Thoracic aorta (tissue), 2 donors: Measurements from ENCODE around the gene TRIM29. TPM values are rescaled to one million over a fixed set of nuclear protein-coding genes. Genes with fewer than 3 reads are reported as not detected.

Experiments used
- ATAC-seq: fragments of 150-250 bp; one replicate; pipeline ENCODE4 v1.8.0; 2017; ENCODE audit warnings: low read depth; ENCODE audit not compliant: insufficient number of reproducible peaks, low FRiP score
- DNase-seq: peaks from one replicate; pipeline ENCODE4 v3.0.0-alpha.2; 2020; ENCODE audit warnings: low spot score
- H3K27ac ChIP-seq, 2 donors: fragments of 200-600 bp; sonication (generic); 1 replicate in 1 of 2; 2 replicates in 1 of 2; pipeline ENCODE4 v1.5.1; 2016; ENCODE audit warnings: mild to moderate bottlenecking in 2 of 2, moderate library complexity in 2 of 2
- H3K27me3 ChIP-seq: fragments of 200-600 bp; sonication (generic); replicated peaks from 2 replicates; pipeline ENCODE4 v1.6.0; 2016; ENCODE audit warnings: mild to moderate bottlenecking; ENCODE audit not compliant: insufficient read depth
- H3K36me3 ChIP-seq: fragments of 200-600 bp; sonication (generic); one replicate; pipeline ENCODE4 v1.5.1; 2016
- H3K4me1 ChIP-seq, 2 donors: fragments of 200-600 bp; sonication (generic); 1 replicate in 1 of 2; 2 replicates in 1 of 2; pipeline versions ENCODE4 v1.5.1 to v1.6.0; 2016; ENCODE audit warnings: low read depth in 2 of 2, mild to moderate bottlenecking in 1 of 2; ENCODE audit not compliant: control insufficient read depth in 1 of 2
- H3K4me3 ChIP-seq: fragments of 200-600 bp; sonication (generic); 2 replicates; pipeline ENCODE4 v1.5.1; 2016; ENCODE audit warnings: mild to moderate bottlenecking
- H3K9me3 ChIP-seq: fragments of 200-600 bp; sonication (generic); 2 replicates; pipeline ENCODE4 v1.5.1; 2016
- total RNA-seq, 2 donors: library from RNA; depleted of rRNA; stranded (reverse); fragments of >200 nt; gene quantifications; one replicate each; pipeline versions ENCODE4 v1.1.0 to v1.2.3, GENCODE V29; 2016
- TF ChIP-seq, protein P1 (sequence below): fragments of 200-600 bp; sonication (generic); IDR thresholded peaks from one replicate; pipeline ENCODE4 v1.5.1; 2019; ENCODE audit warnings: antibody characterized with exemption

The TRIM29 gene
- total RNA-seq, 2 donors from 2014 or later: 0.49 to 2.7 TPM

DNA sequence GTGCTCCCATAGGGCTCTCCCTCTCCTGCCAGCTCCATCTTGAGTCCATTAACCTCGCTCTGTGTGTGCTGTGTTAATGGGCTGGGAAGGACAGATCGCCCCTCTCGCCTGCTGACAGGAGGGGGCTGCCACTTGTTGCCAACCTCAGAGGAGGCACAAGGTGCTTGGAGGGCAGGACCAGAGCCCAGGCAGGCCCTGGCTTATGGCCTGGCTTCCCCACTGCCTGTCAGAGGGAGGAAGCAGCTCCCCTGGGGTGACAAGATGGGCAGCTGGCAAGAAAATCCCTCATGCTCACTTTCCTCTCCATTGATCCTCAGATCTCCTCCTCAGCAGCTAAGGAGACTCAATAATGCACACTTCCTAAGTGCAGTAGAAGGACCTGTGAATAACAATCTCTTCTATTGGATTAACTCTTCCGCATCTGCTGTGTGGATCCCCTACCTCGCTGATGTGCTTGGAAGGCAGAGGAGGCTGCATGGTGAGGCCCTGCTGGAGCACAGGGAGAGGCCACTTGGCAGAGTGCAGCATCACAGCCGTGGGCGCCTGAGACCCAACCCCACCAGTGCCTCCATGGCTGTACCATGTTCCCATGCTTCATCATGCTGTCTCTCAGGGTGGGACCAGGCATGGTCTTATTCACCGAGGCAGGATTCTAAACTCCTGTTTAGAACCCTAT, 70.3 kb downstream of the TRIM29 start:
- no peaks in the 10 kb centered on the region for H3K9me3 ChIP-seq
- peaks cover under 1 to 4% of the 10 kb centered on the region in 2 donors for H3K4me1 ChIP-seq
- TF ChIP-seq, protein P1, sequence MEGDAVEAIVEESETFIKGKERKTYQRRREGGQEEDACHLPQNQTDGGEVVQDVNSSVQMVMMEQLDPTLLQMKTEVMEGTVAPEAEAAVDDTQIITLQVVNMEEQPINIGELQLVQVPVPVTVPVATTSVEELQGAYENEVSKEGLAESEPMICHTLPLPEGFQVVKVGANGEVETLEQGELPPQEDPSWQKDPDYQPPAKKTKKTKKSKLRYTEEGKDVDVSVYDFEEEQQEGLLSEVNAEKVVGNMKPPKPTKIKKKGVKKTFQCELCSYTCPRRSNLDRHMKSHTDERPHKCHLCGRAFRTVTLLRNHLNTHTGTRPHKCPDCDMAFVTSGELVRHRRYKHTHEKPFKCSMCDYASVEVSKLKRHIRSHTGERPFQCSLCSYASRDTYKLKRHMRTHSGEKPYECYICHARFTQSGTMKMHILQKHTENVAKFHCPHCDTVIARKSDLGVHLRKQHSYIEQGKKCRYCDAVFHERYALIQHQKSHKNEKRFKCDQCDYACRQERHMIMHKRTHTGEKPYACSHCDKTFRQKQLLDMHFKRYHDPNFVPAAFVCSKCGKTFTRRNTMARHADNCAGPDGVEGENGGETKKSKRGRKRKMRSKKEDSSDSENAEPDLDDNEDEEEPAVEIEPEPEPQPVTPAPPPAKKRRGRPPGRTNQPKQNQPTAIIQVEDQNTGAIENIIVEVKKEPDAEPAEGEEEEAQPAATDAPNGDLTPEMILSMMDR: no peak
- DNase-seq: no peak
- H3K4me3 ChIP-seq: no peak overlapping the region
- no peak for ATAC-seq
- no peaks in the 10 kb centered on the region for H3K36me3 ChIP-seq
- H3K27ac ChIP-seq: no peak overlapping the region
- no peaks in the 10 kb centered on the region for H3K27me3 ChIP-seq

DNA sequence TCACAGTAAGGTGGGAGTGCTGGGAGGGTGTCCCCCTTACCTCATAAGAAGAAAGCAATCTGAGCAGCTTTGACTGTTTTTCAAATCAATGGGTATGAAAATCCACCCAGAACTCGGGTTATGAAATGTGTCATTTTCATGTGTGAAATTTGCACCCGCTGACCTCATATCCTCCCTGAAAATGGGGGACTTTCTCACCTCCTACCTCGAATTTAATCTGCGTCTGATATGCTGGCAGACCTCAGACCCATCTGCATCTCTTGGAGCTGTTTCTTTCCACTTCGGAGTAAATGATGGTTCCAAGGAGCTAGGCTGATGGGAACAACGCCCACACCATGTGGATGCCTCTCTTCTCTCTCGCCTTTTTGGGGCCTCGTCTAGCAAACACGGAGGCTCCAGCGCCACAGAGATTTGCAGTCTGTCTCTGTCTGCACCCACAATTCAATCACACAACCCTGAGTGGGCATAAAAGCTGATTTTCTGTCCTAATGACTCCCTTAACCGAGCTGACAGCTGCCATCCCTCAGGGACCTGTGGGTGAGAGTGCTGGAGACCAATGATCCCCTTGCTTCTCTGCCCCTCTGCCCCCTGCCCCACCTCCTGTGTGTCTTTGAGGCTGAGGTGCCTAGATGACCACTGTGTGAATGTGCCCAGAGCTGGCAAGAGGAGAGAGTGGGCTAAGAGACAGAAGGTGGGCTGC, 71.0 kb downstream of the TRIM29 start:
- H3K9me3 ChIP-seq: no peaks in the 10 kb centered on the region
- no peaks in the 10 kb centered on the region for H3K27me3 ChIP-seq
- peaks cover 6 to 10% of the 10 kb centered on the region in 2 donors for H3K4me1 ChIP-seq
- ATAC-seq (no peak), DNase-seq (no peak)
- H3K36me3 ChIP-seq: no peaks in the 10 kb centered on the region
- no peak overlapping the region for H3K4me3 ChIP-seq
- no peak overlapping the region for H3K27ac ChIP-seq
- TF ChIP-seq, protein P1: no peak

DNA sequence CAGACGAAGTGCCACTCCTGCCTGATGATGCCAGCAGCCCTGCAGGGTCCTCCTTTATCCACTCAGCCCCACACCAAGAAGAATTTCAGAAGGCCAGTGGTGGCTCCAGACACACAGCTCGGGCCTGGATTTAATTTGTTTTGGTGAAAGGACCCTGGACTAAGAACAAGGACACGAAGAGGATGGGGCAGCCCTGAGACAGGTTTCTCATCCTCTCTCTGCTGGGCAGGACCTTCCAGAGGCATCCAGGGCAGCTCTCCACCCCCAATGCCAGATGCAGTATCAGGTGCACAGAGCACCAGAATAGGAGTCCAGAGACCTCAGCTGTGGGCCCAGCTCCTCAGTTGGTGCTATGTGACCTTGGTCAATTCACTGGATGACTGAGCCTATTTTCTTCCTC, 72.0 kb downstream of the TRIM29 start:
- TF ChIP-seq, protein P1: no peak
- ATAC-seq (no peak), DNase-seq (no peak)
- Histone ChIP-seq H3K27me3 (no peaks in the 10 kb centered on the region), H3K36me3 (no peaks in the 10 kb centered on the region), H3K9me3 (no peaks in the 10 kb centered on the region), H3K4me1 (peaks cover 6 to 21% of the 10 kb centered on the region in 2 donors), H3K27ac (no peak overlapping the region), H3K4me3 (no peak overlapping the region)

DNA sequence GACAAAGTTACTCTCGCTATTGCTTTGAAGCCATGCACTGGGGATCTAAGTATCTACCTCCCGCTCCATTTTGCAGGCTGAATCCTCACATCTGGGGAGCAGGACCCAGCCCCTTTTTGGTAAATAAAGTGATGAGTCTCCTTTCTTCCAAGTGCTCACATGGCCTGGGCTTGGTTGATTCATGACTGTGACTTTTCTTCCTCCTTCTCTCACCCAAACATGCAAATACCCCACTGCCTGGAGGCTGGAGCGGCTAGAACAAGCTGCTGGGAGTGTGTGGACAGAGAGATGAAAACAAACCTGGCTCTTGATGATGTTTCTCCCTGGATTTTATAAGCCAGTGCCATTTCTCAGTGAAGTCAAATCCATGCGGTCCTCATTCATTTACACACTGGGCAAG, 72.7 kb downstream of the TRIM29 start:
- no peak for ATAC-seq
- no peak for DNase-seq
- no peaks in the 10 kb centered on the region for H3K9me3 ChIP-seq
- TF ChIP-seq, protein P1: no peak
- no peak overlapping the region for H3K27ac ChIP-seq
- peaks cover 8 to 24% of the 10 kb centered on the region in 2 donors for H3K4me1 ChIP-seq
- no peaks in the 10 kb centered on the region for H3K27me3 ChIP-seq
- H3K4me3 ChIP-seq: no peak overlapping the region
- no peaks in the 10 kb centered on the region for H3K36me3 ChIP-seq

DNA sequence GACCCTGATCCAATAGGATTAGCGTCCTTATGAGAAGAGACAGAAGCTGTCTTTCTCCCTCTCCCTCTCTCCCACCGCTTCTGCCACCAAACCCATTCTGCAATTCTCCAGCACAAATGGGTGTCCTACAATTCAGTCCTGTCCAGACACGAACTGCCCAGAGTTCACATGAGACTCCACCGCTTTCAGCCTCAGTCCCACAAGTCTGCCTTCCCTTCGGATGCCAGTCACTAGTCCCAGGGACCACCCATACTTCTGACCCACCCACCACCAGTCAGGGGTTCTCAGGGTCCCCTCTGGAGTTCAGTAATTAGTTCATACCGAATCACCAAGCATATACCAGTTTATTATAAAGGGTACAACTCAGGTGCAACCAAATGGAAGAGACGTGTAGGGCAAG, 73.6 kb downstream of the TRIM29 start:
- TF ChIP-seq, protein P1: no peak
- no peaks in the 10 kb centered on the region for H3K27me3 ChIP-seq
- ATAC-seq: no peak
- H3K4me3 ChIP-seq: no peak overlapping the region
- H3K4me1 ChIP-seq: peaks cover 8 to 24% of the 10 kb centered on the region in 2 donors
- no peak overlapping the region for H3K27ac ChIP-seq
- no peaks in the 10 kb centered on the region for H3K36me3 ChIP-seq
- DNase-seq: no peak
- no peaks in the 10 kb centered on the region for H3K9me3 ChIP-seq
